HUDEP-2 (cell line): ENCODE data around the gene FBXL7.

Source experiments
- DNase-seq, 76 experiments: peaks; one replicate each; lab custom pipeline; 2025; ENCODE audit not compliant: unreplicated experiment in 76 of 76; lab: John Stamatoyannopoulos, UW

Gene FBXL7

DNA sequence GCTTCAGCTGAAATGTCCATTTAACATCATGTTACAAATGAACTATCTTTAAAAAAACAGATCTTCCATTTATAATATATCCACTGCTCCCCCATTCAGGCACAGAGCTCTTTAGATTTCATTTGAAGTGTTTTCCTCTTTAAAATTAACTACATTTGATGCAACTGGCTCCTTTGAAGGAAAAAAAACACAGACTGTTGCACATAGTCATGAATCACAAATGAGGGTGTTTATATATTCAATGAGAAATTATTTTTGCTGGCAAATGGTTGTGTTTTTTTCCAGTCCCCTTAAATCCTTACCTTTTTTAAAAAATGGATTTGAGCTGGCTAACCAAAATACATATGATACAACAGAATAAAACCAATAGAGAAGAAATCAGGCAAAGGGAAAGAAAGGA is 240.4 kb downstream of the FBXL7 start:
- no peak for DNase-seq

DNA sequence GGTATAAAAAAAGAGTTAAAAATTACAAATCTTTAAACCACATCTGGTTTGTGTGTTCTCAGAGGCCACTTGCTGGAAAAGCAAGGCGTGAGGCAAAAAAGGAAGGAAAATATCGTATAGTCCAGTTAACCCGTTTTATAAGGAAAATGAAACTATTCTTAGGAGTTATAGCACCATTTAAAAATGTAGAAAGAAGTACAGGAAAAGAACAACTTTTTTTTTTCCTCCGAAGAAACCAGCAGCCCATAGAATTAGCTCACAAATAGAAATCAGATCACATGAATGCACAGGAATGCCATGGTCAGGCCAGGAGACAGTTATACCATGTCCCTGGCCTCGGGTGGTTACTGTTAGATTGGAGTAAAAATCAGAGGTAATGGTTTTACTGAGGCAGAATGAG is 241.6 kb downstream of the FBXL7 start:
- DNase-seq, result no peak

DNA sequence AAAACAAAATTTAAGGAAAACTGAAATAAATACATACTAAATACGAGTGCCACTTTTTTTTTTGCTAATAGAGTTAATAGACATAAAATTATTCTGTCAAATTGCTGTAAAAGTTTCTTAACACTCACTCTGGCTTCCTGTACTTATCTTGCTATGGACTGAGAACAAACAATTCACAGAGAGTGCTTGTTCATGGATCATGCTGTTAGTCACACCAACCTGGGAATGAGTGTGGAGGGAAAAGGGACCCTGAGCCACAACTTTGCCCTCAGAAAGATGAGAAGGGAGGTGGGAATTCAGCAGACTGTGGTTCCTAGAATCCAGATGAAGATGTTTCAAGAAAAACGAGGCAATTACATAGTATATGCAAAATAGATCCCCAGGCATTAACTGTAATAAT is 246.9 kb downstream of the FBXL7 start:
- no peak for DNase-seq

DNA sequence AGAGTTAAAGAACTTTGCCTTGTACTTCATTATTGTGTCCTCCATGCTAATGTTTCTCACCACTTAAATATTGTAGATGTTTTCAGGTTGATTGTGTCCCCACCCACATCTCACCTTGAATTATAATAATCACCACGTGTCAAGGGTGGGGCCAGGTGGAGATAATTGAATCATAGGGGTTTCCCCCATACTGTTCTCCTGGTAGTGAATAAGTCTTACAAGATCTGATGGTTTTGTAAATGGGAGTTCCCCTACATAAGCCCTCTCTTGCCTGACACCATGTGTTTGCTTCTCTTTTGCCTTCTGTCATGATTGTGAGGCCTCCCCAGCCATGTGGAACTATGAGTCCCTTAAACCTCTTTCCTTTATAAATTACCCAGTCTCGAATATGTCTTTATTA is 248.3 kb downstream of the FBXL7 start:
- DNase-seq, result no peak

DNA sequence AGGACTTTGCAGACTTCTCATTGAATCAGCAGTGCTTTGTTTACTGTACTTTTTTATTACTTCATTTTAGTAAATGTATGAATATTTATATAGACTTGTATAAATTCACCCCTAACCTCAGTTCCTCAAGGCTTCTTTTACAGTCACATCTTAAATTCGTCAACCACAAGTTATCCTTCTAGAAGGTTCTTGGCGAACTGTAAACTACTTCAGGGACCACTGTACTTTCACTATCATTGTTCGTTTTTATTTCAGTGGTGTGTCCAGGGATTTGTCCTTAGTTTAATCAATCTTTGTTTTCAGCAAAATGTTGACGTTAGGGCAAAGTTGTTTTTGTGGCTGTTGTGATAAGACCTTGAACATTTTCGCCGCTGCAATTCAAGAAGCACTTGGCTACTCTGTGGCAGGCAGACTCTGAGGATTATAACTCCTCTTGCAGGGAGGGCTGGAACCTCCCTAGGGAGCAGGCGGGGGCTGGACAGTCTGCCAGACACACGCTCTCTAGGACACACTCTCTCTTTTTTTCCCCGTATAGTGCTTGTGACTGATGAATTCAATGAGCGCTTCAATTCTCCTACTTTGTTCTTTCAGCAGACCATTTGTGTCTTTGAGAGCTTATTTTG is 252.8 kb downstream of the FBXL7 start:
- no peak for DNase-seq

DNA sequence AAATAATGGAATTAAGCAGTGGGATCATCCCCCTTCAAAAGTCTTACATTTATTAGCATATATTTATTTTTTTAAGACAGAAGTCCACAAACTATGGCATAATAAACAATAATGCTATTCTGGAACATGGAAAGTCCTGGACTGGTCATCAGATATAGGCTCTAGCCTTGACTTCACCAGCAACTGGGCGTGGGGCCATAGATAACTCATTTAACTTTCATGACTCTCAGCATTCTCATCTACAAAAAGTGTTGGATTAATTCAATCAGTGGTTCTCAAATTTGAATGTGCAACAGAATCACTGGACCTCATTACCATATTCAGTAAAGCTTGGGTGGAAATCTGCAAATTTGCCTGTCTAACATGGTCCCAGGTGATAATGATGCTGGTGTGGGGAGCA is 253.8 kb downstream of the FBXL7 start:
- DNase-seq, result no peak

DNA sequence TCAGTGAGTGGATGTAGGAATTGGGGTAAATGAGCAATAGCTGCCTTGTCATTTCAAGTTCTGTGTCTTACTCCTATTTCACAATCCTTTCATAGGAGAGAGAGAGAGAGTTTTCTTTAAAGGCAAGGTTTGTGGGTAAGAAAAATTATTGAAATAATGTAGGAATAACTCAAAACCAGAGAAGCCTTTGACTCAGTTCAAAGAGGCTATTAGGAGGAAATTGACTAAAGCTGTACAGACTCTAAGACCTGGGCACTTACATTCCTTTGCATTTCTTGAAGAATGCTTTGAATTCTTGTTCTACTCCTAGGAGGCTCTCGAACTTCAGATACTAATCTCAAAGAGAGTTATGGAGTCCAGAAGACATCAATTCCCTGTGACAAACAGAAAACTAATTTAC is 257.1 kb downstream of the FBXL7 start:
- no peak for DNase-seq

DNA sequence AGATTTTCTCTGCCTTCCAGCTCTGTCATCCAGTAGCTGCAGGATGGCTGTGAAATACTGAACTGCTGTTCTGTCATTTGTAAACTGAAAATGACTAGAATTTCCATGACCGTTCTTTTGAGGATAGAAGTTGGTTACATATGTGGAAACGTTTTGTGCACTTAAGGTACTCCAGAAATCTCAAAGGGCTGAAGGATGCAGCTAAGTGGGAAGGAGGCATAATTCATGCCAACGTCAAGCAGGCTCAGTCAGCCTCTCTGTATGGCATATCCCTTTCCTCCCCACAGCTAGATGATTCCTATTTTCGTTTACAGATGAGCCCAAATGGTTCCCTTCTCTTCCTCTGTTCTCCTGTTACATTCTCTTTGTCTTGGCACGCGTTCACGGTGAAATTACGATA is 257.6 kb downstream of the FBXL7 start:
- DNase-seq, result no peak

DNA sequence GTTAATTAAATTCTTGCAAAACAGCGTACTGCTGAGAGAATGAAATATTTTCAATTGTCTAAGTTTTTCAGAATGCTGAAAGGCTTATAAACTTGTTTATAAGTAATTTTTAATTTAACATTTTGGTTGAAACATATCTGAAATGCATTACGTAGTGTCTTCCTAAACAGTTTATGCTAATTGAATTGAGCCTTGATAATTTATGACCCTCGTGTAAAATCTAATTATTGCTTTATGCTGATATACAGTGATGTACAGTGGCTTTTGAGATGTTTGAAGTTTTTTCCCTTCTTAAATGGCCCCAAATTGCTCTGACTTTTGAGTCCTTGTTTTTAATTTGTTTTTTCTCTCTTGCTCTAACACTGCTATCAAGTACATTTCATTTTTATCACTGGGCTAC is 262.7 kb downstream of the FBXL7 start:
- DNase-seq, result no peak

DNA sequence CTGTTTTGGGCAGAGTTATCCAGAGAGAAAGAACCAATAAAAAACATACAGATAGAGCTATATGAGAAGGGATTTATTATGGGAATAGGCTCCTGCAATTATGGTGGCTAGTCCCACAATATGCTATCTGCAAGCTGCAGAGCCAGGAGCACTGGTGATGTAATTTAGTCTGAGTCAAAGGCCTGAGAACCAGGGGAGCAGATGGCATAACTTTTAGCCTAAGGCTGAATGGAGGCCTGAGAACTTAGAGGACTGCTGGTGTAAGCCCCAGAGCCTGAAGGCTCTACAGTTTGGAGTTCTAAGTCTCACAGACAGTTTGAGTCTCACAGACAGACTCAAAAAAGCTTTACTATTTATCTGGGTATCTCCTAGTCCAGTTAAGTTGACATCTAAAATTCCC is 263.8 kb downstream of the FBXL7 start:
- DNase-seq, result no peak

DNA sequence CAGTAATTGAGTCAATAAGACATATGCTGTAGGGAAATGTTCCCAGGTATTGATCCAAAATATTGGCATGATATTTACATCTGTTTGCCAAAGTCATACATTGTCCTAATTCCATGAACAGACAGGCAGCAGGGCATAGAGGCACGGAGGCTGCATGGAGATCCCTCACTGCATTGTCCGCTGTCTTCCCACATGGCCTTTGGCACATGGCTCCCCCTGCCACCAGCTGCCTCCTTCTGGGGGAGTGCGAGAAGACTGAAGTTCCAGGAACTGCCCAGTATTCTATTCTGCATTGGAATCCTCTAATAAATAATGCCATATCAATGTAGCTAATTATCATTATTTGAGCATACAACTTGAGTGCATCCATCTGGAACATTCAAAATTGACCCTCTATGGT is 269.0 kb downstream of the FBXL7 start:
- no peak for DNase-seq

DNA sequence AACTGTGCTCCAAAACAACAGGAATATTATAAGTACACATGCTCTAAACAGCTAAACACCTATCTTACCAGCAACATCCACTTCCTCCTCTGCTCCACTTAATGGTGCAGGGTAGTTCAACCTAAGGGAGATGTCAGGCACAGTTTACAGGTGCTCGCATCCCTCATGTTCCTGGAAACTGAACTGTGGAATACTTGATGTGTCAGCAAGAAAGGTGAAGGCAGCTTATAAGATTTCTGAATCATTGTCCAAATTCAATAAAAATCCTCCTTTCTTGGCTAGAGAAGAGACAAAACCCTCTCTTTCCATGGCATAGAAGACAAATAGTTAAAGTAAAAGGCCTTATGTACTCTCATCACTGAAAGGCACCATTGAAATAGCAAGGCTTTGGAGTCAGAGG is 272.2 kb downstream of the FBXL7 start:
- DNase-seq, result no peak

DNA sequence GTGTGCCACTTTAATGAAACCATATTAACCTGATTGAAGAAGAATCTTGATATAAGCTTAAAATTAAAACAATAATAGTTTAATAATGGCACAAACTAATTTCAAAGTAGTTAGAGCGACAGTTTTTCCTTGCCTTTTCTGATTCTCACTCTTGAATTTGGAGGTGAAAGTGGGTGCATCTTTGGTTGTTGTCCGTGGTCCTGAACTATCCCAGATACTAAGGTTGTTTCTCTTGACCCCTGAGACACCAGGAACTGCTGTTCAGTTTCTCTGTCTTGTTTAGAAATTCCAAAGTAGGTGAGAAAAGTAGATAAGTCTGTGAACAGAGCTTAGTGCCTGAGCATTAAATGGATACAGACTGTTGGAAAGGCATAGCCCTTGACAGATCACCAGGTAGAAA is 274.7 kb downstream of the FBXL7 start:
- no peak for DNase-seq

DNA sequence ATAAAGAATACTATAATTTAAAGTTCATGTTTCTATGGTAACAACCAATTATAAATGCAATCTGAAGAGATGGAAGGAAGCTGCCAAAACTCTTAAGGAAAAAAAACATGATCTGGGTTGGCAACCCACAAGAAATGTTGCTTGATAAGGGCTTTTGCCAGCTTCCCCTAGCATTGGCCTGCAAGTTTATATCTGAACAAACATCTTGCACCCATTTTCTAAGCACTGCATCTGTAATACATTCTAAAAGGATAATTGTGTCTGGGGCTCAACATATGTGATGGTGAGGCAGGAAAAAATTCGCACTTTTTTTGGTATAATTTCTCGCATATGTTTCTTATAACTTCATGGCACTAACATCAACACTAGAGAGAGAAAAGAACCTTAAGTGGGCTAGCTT is 276.4 kb downstream of the FBXL7 start:
- no peak for DNase-seq

DNA sequence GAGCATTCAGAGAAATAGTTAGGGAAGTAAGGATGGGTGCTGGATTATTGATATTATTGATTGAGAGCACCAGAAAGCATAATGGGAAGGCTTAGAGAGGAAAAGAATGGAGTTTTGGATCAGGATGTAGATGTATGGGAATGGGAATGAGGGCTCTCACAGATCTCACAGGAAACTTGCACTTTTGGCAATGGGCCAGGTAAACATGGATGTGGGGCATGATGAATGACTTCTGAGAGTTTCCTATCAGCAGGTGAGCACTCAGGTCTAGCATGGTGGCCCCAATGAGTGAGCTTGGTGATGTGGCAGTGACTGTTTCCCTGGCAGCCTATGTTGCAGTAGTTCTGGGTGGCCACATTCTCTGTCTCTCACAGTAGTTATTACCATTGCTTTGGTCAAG is 283.8 kb downstream of the FBXL7 start:
- DNase-seq, result no peak

DNA sequence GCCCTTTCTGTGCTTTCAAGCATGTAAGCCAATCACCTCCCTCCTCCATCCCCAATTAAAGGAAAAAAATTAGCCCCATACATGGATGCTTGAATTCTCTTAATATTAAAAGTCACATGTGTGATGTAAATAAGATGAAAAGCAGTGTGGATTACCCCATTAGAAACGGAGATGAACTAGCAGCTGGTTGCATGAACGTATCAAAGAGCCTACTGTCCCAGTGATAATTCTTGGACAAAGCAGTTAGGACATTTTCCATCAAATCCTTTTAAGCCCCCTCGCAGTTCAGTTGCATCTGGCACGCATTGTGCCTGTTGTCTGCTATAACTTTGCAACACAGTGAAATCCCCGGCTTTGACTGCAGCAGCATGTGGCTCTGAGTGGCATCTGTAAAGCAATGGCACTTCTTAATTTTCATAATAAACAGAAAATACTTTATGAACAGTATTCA is 285.6 kb downstream of the FBXL7 start:
- no peak for DNase-seq

DNA sequence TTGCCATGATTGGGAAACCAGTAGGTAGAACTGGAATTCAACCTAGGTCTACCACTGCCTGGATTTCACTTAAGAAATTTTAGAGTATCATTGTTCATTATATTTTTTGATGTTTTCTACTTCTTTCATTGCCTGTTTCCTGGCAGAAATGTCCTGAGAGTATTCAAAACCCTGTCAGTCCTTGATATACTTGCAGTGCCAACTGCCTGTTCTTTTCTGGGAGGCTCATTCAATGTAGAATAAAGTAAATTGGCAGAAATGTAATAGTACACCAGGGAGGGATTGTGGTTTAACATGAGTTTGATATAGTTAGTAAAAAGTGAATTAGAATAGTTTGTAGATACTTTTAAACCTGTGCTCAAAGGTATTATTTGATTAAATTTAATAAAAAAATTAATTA is 286.3 kb downstream of the FBXL7 start:
- no peak for DNase-seq

DNA sequence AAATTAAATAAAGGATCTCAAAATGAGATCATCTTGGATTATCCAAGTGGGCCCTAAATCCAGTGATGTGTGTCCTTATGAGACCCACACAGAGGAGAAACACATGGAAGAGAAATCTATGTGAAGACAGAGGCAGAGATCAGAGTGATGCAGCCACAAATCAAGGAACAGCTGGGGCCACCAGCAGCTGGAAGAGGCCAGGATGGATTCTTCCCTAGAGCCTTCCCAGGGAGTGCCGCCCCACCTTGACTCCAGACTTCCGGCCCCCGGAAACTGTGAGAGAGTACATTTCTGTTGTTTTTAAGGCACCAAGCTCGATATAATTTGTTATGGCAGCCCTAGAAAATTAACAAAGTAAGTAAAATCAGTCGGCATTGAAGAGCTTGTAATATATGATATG is 286.9 kb downstream of the FBXL7 start:
- no peak for DNase-seq

DNA sequence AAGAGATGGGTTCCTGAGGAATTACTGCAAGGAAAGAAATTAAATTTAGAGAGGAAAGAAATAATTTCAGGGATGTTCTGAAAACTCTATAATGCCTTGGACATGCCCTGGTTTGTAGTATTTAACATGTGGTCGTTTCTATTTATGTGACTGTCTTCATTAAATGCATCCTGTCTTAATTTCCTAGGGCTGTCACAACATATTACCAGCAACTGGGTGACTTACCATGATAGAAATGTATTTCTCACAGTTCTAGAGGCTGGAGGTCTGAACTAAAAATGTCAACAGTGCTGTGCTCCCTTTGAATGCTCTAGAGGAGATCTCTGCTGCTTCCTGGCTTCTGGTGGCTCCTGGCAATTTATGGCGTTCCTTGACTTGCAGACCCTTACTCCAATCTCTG is 287.7 kb downstream of the FBXL7 start:
- DNase-seq, result no peak

DNA sequence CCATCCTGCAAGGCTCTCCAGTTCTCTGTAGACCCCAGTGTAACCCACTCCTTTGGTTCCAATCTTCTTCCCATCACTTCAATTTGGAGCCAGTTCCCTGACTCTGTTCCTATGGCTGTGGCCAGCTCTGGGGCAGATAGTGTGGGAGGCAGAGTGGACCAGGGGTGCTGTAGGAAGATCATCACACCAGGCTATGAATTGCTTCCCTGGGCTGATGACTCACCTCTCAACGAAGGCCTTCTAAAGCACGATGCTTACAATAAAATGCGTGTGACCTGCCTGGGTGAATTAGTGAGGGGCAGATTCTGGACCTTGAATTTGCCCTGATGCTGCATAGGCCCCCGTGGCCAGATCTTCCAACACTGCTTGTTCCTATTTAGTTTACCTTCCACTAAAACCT is 289.7 kb downstream of the FBXL7 start:
- no peak for DNase-seq

DNA sequence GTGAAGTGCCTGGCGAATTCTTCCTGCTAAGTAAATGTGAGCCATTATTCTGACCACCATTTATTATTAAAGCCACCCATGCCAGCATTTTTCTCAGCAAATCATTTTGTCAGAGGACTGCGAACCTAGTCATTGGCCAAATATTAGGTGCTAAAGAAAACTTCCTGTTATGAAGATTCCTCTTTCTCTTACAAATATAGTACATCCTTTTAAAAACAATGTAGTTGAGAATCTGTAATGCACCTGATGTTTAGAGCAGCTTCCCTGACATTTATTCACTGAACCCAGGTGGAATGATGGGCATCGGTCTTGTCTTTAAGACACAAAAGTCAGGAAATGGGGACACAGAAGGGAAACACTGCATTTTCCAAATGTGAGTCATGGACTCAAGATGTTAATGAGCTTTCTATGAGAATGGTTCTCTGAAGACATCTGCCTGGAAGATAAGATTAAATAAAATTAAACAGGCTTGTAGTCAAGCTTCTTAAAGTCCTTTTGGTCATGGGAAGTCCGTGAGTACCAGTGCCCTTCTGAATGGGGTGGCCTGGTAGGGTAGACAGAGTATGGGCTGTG is 290.6 kb downstream of the FBXL7 start:
- DNase-seq, result no peak

DNA sequence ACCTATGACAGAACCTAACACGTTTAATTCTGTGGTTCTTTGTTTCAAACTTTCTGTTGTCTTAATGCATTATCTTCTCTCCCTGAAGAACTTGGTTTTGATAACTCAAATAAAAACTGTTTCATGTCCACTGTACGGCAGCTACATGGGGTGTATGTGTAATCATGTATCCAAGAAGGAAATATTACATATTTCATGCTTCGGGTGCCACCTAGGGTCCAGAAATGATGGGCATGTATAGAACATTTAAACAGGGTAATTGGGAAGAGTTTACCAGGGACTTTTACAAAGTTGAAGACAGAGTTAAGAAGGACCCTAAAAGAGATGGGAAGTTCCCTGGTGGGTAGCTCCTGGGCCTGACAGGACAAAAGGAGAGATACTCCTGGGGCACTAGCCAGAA is 291.3 kb downstream of the FBXL7 start:
- DNase-seq, result no peak

DNA sequence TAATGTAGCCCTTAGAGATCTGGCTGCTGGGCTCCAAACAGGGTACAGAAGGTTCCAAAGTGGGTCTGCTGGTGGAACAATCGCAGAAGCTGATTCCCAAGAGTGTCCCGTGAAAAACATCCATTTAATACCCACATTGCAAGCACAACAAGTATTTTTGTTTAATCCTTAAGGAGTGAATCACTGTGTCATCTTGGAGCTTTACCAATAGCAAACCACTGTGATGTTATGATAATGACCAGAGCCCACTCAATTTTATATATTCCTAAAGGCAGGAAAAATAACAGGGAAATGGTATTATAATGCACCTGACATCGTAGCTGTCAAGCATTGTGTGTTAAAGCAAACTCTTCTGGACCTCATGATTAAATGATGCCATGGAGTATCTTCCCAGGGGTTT is 291.9 kb downstream of the FBXL7 start:
- DNase-seq, result no peak
